ENCODE results near the gene CHST11.

Gene CHST11

DNA sequence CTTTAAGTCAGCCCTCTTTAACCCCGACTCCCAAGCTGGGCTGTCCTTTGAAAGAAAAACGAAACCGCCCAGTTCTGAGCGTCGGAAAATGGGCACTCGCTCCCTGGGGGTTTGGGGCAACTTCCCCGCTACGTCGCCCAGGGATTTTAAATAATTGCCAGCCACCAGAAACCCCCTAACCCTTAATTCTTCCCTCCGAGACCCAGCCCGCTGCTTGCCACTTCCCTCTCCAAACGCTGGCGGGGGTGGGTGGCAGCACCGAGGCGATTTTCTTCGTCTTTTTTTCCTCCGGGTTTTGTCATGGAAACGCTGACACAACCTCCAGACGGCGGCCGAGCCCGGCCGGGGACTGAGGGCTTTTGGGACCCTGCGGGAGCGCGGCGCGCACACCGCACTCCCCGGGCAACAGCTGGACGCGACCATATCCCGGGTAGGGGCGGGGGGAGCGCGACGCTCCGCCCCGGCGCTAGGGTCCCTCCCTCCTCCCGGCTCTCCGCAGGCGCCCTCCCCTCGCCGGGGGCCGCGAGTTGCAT lies at the start of gene CHST11:
TSS of gene CHST11 (plus strand) at position 532 of the 533 bp plus-strand sequence.
- DNase-seq (ENCODE audit: low read depth, low spot score), result peak; percentile 69

DNA sequence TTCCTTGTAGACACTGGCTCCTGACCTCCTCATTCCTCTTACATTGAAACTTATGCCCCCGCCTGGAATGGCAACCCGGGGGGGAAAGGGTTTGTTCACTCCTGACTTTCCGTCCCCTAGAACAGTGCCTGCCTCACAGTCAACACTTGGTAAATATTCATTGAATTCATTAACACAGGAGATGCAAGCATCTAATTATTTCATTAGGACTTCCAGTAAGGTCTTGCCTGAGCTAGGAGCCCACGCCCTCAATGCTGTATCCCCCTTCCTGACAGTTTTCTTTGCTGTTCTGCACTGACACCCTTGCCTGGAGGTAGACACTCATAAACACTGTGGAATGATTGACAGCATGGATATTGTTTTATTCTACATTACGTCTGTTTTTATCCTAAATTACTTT lies 49.3 kb upstream of the CHST11 start:
- DNase-seq (ENCODE audit: low read depth, low spot score), result no peak

DNA sequence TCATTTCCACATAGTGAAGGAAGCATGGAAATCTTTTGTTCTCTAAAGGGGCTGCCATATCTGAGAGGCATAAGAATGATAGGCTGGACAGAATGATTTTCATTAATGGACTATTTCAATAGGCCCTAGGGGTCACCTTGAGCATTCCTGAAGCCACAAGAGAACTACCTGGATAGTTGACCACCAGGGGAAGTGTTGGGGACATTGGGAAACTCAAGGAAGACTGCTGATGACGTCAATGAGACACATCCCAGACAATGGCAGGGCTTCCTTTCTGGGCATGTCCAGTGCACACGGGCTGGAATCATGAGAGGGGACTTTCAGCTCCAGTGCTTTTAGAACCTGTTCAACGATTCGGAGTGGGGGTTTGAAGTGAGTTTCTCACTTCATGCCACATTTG lies 48.8 kb upstream of the CHST11 start:
- no peak for DNase-seq (ENCODE audit: low read depth, low spot score)

DNA sequence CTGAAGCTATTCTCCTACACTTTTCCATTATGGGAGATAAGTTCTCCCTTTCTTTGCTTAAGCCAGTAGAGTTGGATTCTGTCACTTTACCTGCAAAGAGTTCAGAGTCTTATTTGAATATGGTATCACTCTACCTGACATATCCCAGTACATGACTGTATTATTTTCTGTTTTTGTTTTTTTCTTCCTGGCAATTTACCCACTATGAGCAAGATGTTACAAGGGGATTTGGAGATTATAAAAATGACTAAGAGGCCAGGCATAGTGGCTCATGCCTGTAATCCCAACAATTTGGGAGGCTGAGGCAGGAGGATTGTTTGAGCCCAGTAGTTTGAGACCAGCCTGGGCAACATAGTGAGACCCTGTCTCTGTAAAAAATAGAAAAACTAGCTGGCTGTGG lies 46.4 kb upstream of the CHST11 start:
- no peak for DNase-seq (ENCODE audit: low read depth, low spot score)

DNA sequence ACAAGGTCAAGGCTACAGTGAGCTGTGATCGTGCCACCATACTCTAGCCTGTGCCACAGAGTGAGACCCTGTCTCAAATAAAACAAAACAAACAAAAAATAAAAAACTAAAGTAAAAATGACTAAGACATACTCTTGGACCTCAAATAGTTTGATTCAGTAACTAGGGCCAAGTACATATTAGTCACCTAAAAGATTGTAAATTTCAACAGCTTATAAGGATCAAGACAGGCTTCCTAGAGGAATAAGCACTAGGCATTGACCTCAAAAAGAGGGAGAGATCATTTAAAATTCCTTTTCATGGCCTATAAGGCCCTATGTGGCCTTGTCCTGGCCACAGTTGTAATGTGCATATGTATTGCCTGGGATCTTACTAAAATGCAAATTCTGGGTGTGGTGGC lies 46.0 kb upstream of the CHST11 start:
- DNase-seq (ENCODE audit: low read depth, low spot score), result no peak

DNA sequence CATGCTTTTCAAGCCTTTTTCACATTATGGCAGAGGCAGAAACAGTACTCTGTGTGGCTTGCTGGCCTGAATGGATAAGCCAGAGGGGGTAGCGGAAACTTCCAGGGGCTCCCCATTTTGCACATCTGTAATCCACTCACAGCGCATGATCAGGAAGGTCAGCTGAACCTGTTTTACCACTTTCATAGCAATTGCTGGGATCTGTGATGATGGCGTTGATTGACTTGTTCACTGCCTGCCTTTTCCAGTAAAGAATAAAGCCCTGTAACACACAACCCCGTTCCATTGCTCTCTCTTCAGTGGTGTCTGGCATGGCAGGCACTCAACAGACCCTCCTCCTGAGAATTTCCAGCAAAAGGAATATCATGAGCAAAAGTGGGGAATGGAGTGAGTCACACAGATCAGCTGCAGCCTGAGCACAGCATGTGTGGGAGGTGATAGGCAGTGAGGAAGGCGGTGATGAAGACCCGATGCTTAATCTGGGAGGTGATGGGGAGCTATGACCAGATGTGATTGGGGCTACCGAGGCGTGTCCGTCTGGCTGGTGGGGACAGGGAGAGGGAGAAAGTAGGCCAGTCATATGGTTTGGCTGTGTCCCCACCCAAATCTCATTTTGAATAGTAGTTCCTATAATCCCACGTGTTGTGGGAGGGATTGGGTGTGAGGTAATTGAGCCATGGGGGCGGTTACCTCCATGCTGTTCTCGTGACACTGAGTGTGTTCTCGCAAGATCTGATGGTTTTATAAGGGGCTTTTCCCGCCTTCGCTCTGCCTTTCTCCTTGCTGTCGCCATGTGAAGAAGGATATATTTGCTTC lies 44.7 kb upstream of the CHST11 start:
- no peak for DNase-seq (ENCODE audit: low read depth, low spot score)

DNA sequence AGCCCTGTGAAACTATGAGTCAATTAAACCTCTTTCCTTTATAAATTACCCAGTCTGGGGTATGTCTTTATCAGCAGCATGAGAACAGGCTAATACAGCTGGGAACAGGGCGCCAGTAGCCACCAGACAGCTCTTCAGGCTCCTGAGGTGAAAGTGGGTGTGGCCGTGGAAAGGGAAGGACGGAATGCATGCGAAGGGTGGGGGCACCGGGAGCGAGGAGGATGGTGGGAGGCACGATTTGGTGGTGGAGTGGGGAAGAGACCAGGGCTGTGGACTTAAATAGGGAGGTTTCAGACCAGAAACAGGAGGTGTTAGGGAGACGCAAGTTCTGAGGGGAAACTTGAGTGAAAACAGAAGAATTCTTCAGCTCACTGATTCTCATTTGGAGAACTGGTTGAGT lies 44.1 kb upstream of the CHST11 start:
- DNase-seq (ENCODE audit: low read depth, low spot score), result no peak

GRCh38 chr12:104413330-104413729 lies 43.4 kb upstream of the CHST11 start:
- DNase-seq (ENCODE audit: low read depth, low spot score), result no peak

DNA sequence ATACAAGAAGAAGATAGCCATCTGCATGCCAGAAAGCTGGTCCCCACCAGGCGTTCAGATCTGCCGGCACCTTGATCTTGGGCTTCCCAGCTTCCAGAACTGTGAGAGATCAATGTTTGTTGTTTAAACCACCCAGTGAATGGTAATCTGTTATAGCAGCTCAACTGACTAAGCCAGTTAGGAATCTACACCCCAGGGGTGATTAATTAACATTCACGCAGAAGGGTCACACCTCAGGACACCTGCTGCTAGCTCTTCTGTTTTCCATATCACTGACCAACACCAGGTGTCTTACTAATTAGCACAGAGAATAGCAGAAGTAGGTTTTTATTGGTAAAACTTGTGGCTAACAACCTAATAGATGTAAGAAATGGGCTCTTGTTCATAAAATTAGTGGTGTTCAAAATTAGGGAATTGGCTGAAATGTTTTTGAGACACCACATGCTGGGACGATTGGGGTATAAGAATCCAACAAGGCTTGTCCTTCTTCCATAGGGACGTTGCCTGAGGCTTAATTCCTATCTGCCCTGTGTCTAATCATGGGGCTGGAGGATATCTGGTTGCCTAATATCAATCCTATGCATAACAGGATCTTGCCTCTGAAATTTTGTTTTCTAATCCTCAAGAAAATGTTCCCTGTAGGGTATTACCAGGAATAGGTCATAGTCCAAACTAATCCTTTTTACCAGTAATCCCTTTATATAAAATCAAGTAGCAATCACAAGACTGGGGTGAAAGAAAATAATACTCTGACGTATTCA lies 42.0 kb upstream of the CHST11 start:
- DNase-seq (ENCODE audit: low read depth, low spot score), result no peak

GRCh38 chr12:104415342-104415980 lies 41.3 kb upstream of the CHST11 start:
- no peak for DNase-seq (ENCODE audit: low read depth, low spot score)

GRCh38 chr12:104416136-104416535 lies 40.6 kb upstream of the CHST11 start:
- DNase-seq (ENCODE audit: low read depth, low spot score), result no peak

DNA sequence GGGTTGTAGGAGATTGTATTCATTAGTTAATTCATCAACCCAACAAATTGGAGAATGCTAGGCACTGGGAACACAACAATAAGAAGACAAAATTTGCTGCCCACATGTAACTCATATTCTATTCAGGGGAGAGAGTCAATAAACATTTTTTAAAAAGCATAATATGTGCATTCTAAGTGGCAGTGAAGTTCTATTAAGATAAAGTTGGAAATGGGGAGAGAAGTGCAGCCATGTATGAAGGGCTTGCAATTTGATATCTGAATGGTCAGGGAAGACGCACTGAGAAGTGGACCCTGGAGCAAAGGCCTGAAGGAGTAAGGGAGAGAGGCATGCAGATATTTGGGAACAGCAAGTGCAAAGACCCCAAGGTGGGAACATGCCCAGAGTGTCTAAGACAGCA lies 40.2 kb upstream of the CHST11 start:
- DNase-seq (ENCODE audit: low read depth, low spot score), result no peak

GRCh38 chr12:104419717-104420116 lies 37.0 kb upstream of the CHST11 start:
- no peak for DNase-seq (ENCODE audit: low read depth, low spot score)

- no peak for DNase-seq (ENCODE audit: low read depth, low spot score)
Observed at GRCh38 chr12:104420868-104421267, 35.9 kb upstream of the CHST11 start.

DNA sequence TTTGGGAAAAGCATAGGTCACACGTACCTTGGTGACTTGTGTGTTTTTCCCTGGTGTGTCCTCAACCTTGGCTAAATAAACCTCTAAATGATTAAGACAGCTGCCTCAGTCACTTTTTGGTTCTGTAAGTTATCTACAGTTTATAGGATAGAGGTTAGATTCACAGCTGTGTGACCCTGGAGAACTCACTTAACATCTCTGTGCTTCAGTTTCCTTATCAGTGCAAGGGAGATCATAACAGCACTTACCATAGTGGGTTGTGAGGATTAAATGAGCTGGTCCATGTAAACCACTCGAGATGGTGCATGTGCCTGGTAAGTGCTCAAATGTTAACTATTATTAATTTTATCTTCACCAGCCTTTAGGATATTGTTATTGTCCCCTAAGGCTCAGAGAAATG lies 35.4 kb upstream of the CHST11 start:
- no peak for DNase-seq (ENCODE audit: low read depth, low spot score)

DNA sequence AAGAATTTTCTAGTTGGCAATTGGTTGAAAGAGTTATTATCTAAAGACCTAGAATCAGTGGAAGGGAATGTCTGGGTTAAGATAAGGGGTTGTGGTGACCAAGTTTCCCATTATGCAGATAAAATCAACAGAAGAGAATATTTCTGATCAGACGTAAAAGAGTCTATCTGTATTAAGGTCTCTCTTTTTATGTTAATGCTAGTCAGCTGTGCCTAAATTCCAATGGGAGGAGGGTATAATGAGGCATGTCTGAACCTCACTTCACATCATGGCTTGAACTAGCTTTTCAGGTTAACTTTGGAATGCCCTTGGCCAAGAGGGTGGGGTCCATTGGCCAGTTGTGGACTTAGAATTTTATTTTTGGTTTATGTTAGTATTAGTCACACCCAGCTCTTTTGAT lies 34.3 kb upstream of the CHST11 start:
- no peak for DNase-seq (ENCODE audit: low read depth, low spot score)

DNA sequence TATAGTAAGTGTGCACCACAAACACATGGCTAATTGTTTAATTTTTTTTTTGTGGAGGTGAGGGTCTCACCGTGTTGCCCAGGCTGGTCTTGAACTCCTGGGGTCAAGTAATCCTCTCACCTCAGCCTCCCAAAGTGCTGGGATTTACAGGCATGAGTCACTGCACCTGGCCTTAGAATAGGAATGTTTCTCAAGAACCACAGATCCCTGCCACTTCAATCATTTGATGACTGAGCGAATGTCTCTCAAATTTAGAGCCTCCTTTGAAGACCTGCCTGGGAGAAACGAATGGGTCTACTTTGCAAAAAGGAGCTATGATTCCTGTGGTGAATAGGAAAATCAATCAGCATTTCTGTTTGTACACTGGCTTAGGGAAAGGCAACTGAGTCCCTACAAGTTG lies 33.5 kb upstream of the CHST11 start:
- no peak for DNase-seq (ENCODE audit: low read depth, low spot score)

GRCh38 chr12:104423809-104424208 lies 32.9 kb upstream of the CHST11 start:
- no peak for DNase-seq (ENCODE audit: low read depth, low spot score)

DNA sequence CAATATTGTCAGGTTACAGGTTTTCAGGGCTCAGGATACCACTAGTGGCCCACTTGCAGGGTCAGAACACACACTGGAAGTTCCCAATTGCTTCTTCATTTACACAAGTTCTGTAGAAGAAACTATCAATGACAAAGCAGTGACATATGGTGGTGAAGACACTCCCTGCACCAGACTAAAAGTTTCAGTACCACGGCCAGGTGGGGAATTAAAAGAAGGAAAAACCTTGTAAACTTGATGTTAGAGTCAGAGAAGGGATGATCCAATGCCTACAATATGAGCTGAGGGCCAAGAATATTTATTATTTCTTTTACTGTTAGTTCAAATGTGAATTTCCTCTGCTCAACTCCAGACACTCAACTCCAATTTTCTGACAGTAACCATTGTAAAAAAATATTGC lies 31.8 kb upstream of the CHST11 start:
- no peak for DNase-seq (ENCODE audit: low read depth, low spot score)

GRCh38 chr12:104425614-104426013 lies 31.1 kb upstream of the CHST11 start:
- DNase-seq (ENCODE audit: low read depth, low spot score), result no peak

- DNase-seq (ENCODE audit: low read depth, low spot score), result no peak
Observed at GRCh38 chr12:104426926-104427546, 29.7 kb upstream of the CHST11 start.

- DNase-seq (ENCODE audit: low read depth, low spot score), result no peak
Observed at GRCh38 chr12:104427547-104427938, 29.2 kb upstream of the CHST11 start.

All from smooth muscle cell of the brain vasculature (primary cell).